CD4-positive, alpha-beta T cell (primary cell): ENCODE data around the gene VARS2. TPM values are rescaled to one million over a fixed set of nuclear protein-coding genes. Genes with fewer than 3 reads are reported as not detected.

Experiments
- ATAC-seq: fragments of 200-7000 bp; cut with Tn5 transposase; one replicate; pipeline ENCODE4 v1.10.0; 2022; ENCODE audit warnings: mild to moderate bottlenecking; ENCODE audit not compliant: poor library complexity
- CTCF ChIA-PET: fragments of 350-600 bp; sonication (Branson Sonifier 250); formaldehyde crosslinking; loops from one replicate; lab custom pipeline; 2021; ENCODE audit warnings: antibody characterized with exemption, inconsistent platforms; lab: Charles Lee
- POLR2A ChIA-PET: fragments of 350-600 bp; sonication (Branson Sonifier 250); formaldehyde crosslinking; loops from one replicate; lab custom pipeline; 2021; ENCODE audit warnings: antibody characterized with exemption, inconsistent platforms; lab: Charles Lee
- DNase-seq, 14 experiments: peaks; one replicate each; pipeline ENCODE4 v3.0.0-alpha.2; 2013 to 2020; ENCODE audit warnings: mixed read lengths in 2 of 14
- H3K27ac ChIP-seq, 2 donors: one replicate each; pipeline versions ENCODE4 v1.5.1 to v1.7.0; 2013; ENCODE audit warnings: low read length in 2 of 2, low read depth in 1 of 2, mild to moderate bottlenecking in 1 of 2
- H3K27me3 ChIP-seq, 2 experiments: 1 replicate in 1 of 2; 2 replicates in 1 of 2; pipeline versions ENCODE4 v1.6.1 to v1.7.0; 2013; ENCODE audit warnings: low read length in 2 of 2, control low read depth in 1 of 2, mild to moderate bottlenecking in 1 of 2, moderate library complexity in 1 of 2; ENCODE audit not compliant: insufficient read depth in 2 of 2, control insufficient read depth in 1 of 2
- H3K36me3 ChIP-seq: one replicate; pipeline ENCODE4 v1.6.1; 2013; ENCODE audit warnings: low read length, control low read depth; ENCODE audit not compliant: insufficient read depth
- H3K4me1 ChIP-seq: one replicate; pipeline ENCODE4 v1.6.1; 2013; ENCODE audit warnings: low read length, control low read depth; ENCODE audit not compliant: insufficient read depth
- H3K4me3 ChIP-seq: one replicate; pipeline ENCODE4 v1.5.1; 2013; ENCODE audit warnings: mild to moderate bottlenecking, low read length, moderate library complexity
- H3K9me3 ChIP-seq, 2 experiments: 1 replicate in 1 of 2; 2 replicates in 1 of 2; pipeline versions ENCODE4 v1.6.1 to v1.7.0; 2013; ENCODE audit warnings: low read length in 2 of 2, mild to moderate bottlenecking in 2 of 2, control low read depth in 1 of 2, moderate library complexity in 1 of 2; ENCODE audit not compliant: control insufficient read depth in 1 of 2, insufficient read depth in 1 of 2
- H3K27ac Mint-ChIP-seq: one replicate; pipeline ENCODE4 v1.8.0; 2020; ENCODE audit warnings: mixed read lengths
- H3K27me3 Mint-ChIP-seq: one replicate; pipeline ENCODE4 v1.8.0; 2021; ENCODE audit warnings: mixed read lengths
- H3K36me3 Mint-ChIP-seq: one replicate; pipeline ENCODE4 v1.8.0; 2021; ENCODE audit warnings: low read depth, mixed read lengths
- H3K4me1 Mint-ChIP-seq: one replicate; pipeline ENCODE4 v1.8.0; 2021; ENCODE audit warnings: low read depth, mixed read lengths
- H3K4me3 Mint-ChIP-seq: one replicate; pipeline ENCODE4 v1.8.0; 2020; ENCODE audit warnings: mild to moderate bottlenecking, mixed read lengths
- H3K9me3 Mint-ChIP-seq: one replicate; pipeline ENCODE4 v1.8.0; 2020; ENCODE audit warnings: mixed read lengths
- CTCF ChIP-seq: fragments of 200-600 bp; IDR thresholded peaks from one replicate; pipeline ENCODE4 v1.8.0; 2022; ENCODE audit warnings: antibody characterized with exemption, mild to moderate bottlenecking
- intact Hi-C, 2 experiments: fragments of 100-400 bp; cut with DNase I in 1 of 2; cut with micrococcal nuclease in 1 of 2; formaldehyde crosslinking; loops; one replicate each; pipeline versions ENCODE4 v1.15.1 to v1.9.0; 2023 to 2025; cut with DNase I, micrococcal nuclease
- total RNA-seq, 174 experiments: library from RNA in 2 of 174; stranded (reverse) in 2 of 174; gene quantifications; one replicate each; pipeline ENCODE4 v1.2.3 and lab custom pipeline; 2021 to 2026

VARS2 gene
- total RNA-seq, 2 experiments from 2014 or later, result 19.3 to 21.7 TPM

- Mint-ChIP-seq H3K4me1 (no peaks in the 10 kb centered on the region), H3K27me3 (no peaks in the 10 kb centered on the region), H3K4me3 (no peak overlapping the region), H3K27ac (no peak overlapping the region), H3K9me3 (peaks cover 3% of the 10 kb centered on the region), H3K36me3 (no peaks in the 10 kb centered on the region)
- CTCF ChIA-PET, result no interaction called here
- no peak overlapping the region for H3K27ac ChIP-seq
- no peaks in the 10 kb centered on the region for H3K36me3 ChIP-seq
- no peak for TF ChIP-seq CTCF
- no peak overlapping the region for H3K4me3 ChIP-seq
- H3K27me3 ChIP-seq, result no peaks in the 10 kb centered on the region
- ATAC-seq (no peak), DNase-seq (no peak)
- H3K4me1 ChIP-seq, result no peaks in the 10 kb centered on the region
- intact Hi-C loops, result loop anchor here in 1 of 2 experiments (5.0 to 10.0 kb wide), 2 partner anchors 44 to 182 kb away; partner anchors contain the start of genes C6orf15 and PSORS1C1
- POLR2A ChIA-PET, result no interaction called here
- H3K9me3 ChIP-seq, result peaks cover 0 to 6% of the 10 kb centered on the region in 2 experiments
Observed at GRCh38 chr6:30932665-30933365, 18.8 kb downstream of the VARS2 start.

GRCh38 chr6:30935018-30935417, 21.0 kb downstream of the VARS2 start:
- no peaks in the 10 kb centered on the region for H3K9me3 ChIP-seq
- TF ChIP-seq CTCF, result no peak
- no peak overlapping the region for H3K4me3 ChIP-seq
- DNase-seq, result no peak
- no peaks in the 10 kb centered on the region for H3K36me3 ChIP-seq
- no peaks in the 10 kb centered on the region for H3K4me1 ChIP-seq
- intact Hi-C loops, result loop anchor here in 1 of 2 experiments (10.0 kb wide), 1 partner anchor 180 kb away; the partner anchor contains the start of genes C6orf15 and PSORS1C1
- CTCF ChIA-PET, result no interaction called here
- no peaks in the 10 kb centered on the region for H3K36me3 Mint-ChIP-seq
- POLR2A ChIA-PET, result no interaction called here
- ATAC-seq, result no peak
- H3K9me3 Mint-ChIP-seq, result no peaks in the 10 kb centered on the region
- H3K27me3 ChIP-seq, result peaks cover 0 to 8% of the 10 kb centered on the region in 2 experiments
- H3K27ac Mint-ChIP-seq, result no peak overlapping the region
- peaks cover 12% of the 10 kb centered on the region for H3K27me3 Mint-ChIP-seq
- no peak overlapping the region for H3K27ac ChIP-seq
- H3K4me1 Mint-ChIP-seq, result no peaks in the 10 kb centered on the region
- no peak overlapping the region for H3K4me3 Mint-ChIP-seq

- peaks cover 25% of the 10 kb centered on the region for H3K27me3 Mint-ChIP-seq
- H3K9me3 Mint-ChIP-seq, result no peaks in the 10 kb centered on the region
- DNase-seq, result no peak
- intact Hi-C loops, result loop anchor here in 1 of 2 experiments (10.0 kb wide), 1 partner anchor 178 kb away; the partner anchor contains the start of genes C6orf15 and PSORS1C1
- CTCF ChIA-PET, result no interaction called here
- H3K4me3 ChIP-seq, result no peak overlapping the region
- no peaks in the 10 kb centered on the region for H3K9me3 ChIP-seq
- POLR2A ChIA-PET, result no interaction called here
- no peak for ATAC-seq
- no peak overlapping the region for H3K27ac Mint-ChIP-seq
- no peak for TF ChIP-seq CTCF
- H3K4me1 ChIP-seq, result no peaks in the 10 kb centered on the region
- peaks cover 6 to 24% of the 10 kb centered on the region in 2 experiments for H3K27me3 ChIP-seq
- no peaks in the 10 kb centered on the region for H3K36me3 ChIP-seq
- no peaks in the 10 kb centered on the region for H3K36me3 Mint-ChIP-seq
- no peaks in the 10 kb centered on the region for H3K4me1 Mint-ChIP-seq
- no peak overlapping the region for H3K4me3 Mint-ChIP-seq
- no peak overlapping the region for H3K27ac ChIP-seq
Observed at GRCh38 chr6:30937265-30937664, 23.2 kb downstream of the VARS2 start.
